ENCODE data around the gene LTB4R2. TPM values are rescaled to one million over a fixed set of nuclear protein-coding genes. Genes with fewer than 3 reads are reported as not detected.

LTB4R2 gene
- total RNA-seq, 4 donors from 2014 or later: 7.7 to 37.2 (median 12.2) TPM

GRCh38 chr14:24361326-24361725 is 51.4 kb downstream of the LTB4R2 start:
- Histone ChIP-seq H3K4me3 (no peak overlapping the region), H3K4me1 (peaks cover 0 to 15% (median 7%) of the 10 kb centered on the region in 4 donors), H3K36me3 (no peaks in the 10 kb centered on the region), H3K27me3 (no peaks in the 10 kb centered on the region), H3K9me3 (no peaks in the 10 kb centered on the region), H3K27ac (no peak overlapping the region)
- DNase-seq: no peak
- TF ChIP-seq, protein P1, sequence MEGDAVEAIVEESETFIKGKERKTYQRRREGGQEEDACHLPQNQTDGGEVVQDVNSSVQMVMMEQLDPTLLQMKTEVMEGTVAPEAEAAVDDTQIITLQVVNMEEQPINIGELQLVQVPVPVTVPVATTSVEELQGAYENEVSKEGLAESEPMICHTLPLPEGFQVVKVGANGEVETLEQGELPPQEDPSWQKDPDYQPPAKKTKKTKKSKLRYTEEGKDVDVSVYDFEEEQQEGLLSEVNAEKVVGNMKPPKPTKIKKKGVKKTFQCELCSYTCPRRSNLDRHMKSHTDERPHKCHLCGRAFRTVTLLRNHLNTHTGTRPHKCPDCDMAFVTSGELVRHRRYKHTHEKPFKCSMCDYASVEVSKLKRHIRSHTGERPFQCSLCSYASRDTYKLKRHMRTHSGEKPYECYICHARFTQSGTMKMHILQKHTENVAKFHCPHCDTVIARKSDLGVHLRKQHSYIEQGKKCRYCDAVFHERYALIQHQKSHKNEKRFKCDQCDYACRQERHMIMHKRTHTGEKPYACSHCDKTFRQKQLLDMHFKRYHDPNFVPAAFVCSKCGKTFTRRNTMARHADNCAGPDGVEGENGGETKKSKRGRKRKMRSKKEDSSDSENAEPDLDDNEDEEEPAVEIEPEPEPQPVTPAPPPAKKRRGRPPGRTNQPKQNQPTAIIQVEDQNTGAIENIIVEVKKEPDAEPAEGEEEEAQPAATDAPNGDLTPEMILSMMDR (IDR thresholded peaks at IDR 0.05): no peak
- no peak for TF ChIP-seq POLR2A (IDR thresholded peaks at IDR 0.05)

Small RNA genes lying within 50 kb of the gene (small RNA-seq; reads per million reads assigned to genes)
- gene RF00026: 0 reads per million in 2 donors

Other genes starting within 250 kb of the LTB4R2 start
- 1 to 10 TPM in 3 of 4 donors, not detected in 1; 1.9 to 4.6 (median 3.6) TPM for gene CPNE6, start 238.6 kb upstream of the LTB4R2 start, total RNA-seq
- 100 to 1,000 TPM in 3 of 4 donors, 10 to 100 TPM in 1; 53.6 to 820 (median 644) TPM for gene PCK2, start 215.8 kb upstream of the LTB4R2 start, total RNA-seq
- gene DCAF11, start 195.4 kb upstream of the LTB4R2 start, total RNA-seq: 100 to 1,000 TPM; 113 to 214 (median 176) TPM
- gene NRL, start 195.2 kb upstream of the LTB4R2 start, total RNA-seq: 10 to 100 TPM in 2 of 4 donors, 1 to 10 TPM in 1, not detected in 1; 4.6 to 14.2 (median 13.5) TPM
- gene FITM1, start 179.5 kb upstream of the LTB4R2 start, total RNA-seq: 10 to 100 TPM in 1 of 4 donors, 1 to 10 TPM in 2, not detected in 1; 2.6 to 11.3 (median 3.9) TPM
- gene PSME1, start 173.9 kb upstream of the LTB4R2 start, total RNA-seq: 100 to 1,000 TPM; 114 to 289 (median 200) TPM
- 10 to 100 TPM in 3 of 4 donors, 1 to 10 TPM in 1; 7.4 to 38.7 (median 34.0) TPM for gene EMC9, start 168.5 kb upstream of the LTB4R2 start, total RNA-seq
- gene PSME2, start 163.5 kb upstream of the LTB4R2 start, total RNA-seq: 100 to 1,000 TPM; 119 to 258 (median 162) TPM
- gene RNF31, start 162.6 kb upstream of the LTB4R2 start, total RNA-seq: 10 to 100 TPM; 46.4 to 90.8 (median 71.1) TPM
- gene IRF9, start 148.9 kb upstream of the LTB4R2 start, total RNA-seq: 100 to 1,000 TPM in 1 of 4 donors, 10 to 100 TPM in 3; 64.1 to 219 (median 80.8) TPM
- gene REC8, start 138.1 kb upstream of the LTB4R2 start, total RNA-seq: 10 to 100 TPM; 18.6 to 74.3 (median 37.8) TPM
- gene IPO4, start 121.3 kb upstream of the LTB4R2 start, total RNA-seq: 10 to 100 TPM; 12.8 to 56.9 (median 34.2) TPM
- 10 to 100 TPM; 22.3 to 80.7 (median 49.8) TPM for gene TM9SF1, start 114.7 kb upstream of the LTB4R2 start, total RNA-seq
- 1 to 10 TPM in 1 of 4 donors, under 1 TPM in 1, not detected in 2; 0.70 to 1.2 TPM for gene TSSK4, start 104.4 kb upstream of the LTB4R2 start, total RNA-seq
- gene CHMP4A, start 96.7 kb upstream of the LTB4R2 start, total RNA-seq: 100 to 1,000 TPM in 1 of 4 donors, 10 to 100 TPM in 3; 31.4 to 190 (median 54.3) TPM
- 10 to 100 TPM in 2 of 4 donors, 1 to 10 TPM in 2; 7.4 to 17.5 (median 10.5) TPM for gene MDP1, start 94.1 kb upstream of the LTB4R2 start, total RNA-seq
- gene NEDD8, start 77.8 kb upstream of the LTB4R2 start, total RNA-seq: 10 to 100 TPM; 44.1 to 77.6 (median 67.9) TPM
- gene GMPR2, start 77.2 kb upstream of the LTB4R2 start, total RNA-seq: 10 to 100 TPM; 52.7 to 59.4 (median 55.3) TPM
- gene TINF2, start 67.5 kb upstream of the LTB4R2 start, total RNA-seq: 10 to 100 TPM; 26.4 to 39.6 (median 36.9) TPM
- 10 to 100 TPM in 1 of 4 donors, 1 to 10 TPM in 3; 1.2 to 11.3 (median 5.9) TPM for gene TGM1, start 47.0 kb upstream of the LTB4R2 start, total RNA-seq
- 10 to 100 TPM; 57.3 to 84.6 (median 77.6) TPM for gene RABGGTA, start 38.5 kb upstream of the LTB4R2 start, total RNA-seq
- 100 to 1,000 TPM in 1 of 4 donors, 10 to 100 TPM in 3; 51.2 to 130 (median 67.1) TPM for gene DHRS1, start 10.4 kb upstream of the LTB4R2 start, total RNA-seq
- 10 to 100 TPM; 14.5 to 30.0 (median 22.4) TPM for gene NOP9, start 10.3 kb upstream of the LTB4R2 start, total RNA-seq
- gene CIDEB, start 2.2 kb upstream of the LTB4R2 start, total RNA-seq: 100 to 1,000 TPM in 2 of 4 donors, 10 to 100 TPM in 2; 22.3 to 184 (median 136) TPM
- 10 to 100 TPM in 2 of 4 donors, 1 to 10 TPM in 2; 5.1 to 28.5 (median 10.1) TPM for gene LTB4R, start 1.4 kb downstream of the LTB4R2 start, total RNA-seq
- gene ADCY4, start 24.9 kb downstream of the LTB4R2 start, total RNA-seq: 10 to 100 TPM; 12.1 to 53.6 (median 26.9) TPM
- 10 to 100 TPM; 45.2 to 72.0 (median 64.0) TPM for gene RIPK3, start 29.9 kb downstream of the LTB4R2 start, total RNA-seq
- 10 to 100 TPM in 3 of 4 donors, 1 to 10 TPM in 1; 6.5 to 52.0 (median 21.5) TPM for gene NFATC4, start 58.0 kb downstream of the LTB4R2 start, total RNA-seq
- gene NYNRIN, start 88.9 kb downstream of the LTB4R2 start, total RNA-seq: 10 to 100 TPM in 2 of 4 donors, 1 to 10 TPM in 2; 3.2 to 15.5 (median 10.3) TPM
- 1 to 10 TPM in 1 of 4 donors, under 1 TPM in 1, not detected in 2; 0.94 to 4.3 TPM for gene CBLN3, start 119.5 kb downstream of the LTB4R2 start, total RNA-seq
- 100 to 1,000 TPM in 2 of 4 donors, 10 to 100 TPM in 2; 80.9 to 129 (median 113) TPM for gene KHNYN, start 119.8 kb downstream of the LTB4R2 start, total RNA-seq
- 10 to 100 TPM; 25.7 to 98.2 (median 48.9) TPM for gene SDR39U1, start 132.6 kb downstream of the LTB4R2 start, total RNA-seq
- not detected for gene CMA1, start 198.1 kb downstream of the LTB4R2 start, total RNA-seq